Activated naive CD4-positive, alpha-beta T cell (primary cell): ENCODE results near the gene CACNA1F.

Source experiments
- DNase-seq, 4 experiments: peaks; one replicate each; lab custom pipeline; 2025; lab: John Stamatoyannopoulos, UW

Gene CACNA1F

DNA sequence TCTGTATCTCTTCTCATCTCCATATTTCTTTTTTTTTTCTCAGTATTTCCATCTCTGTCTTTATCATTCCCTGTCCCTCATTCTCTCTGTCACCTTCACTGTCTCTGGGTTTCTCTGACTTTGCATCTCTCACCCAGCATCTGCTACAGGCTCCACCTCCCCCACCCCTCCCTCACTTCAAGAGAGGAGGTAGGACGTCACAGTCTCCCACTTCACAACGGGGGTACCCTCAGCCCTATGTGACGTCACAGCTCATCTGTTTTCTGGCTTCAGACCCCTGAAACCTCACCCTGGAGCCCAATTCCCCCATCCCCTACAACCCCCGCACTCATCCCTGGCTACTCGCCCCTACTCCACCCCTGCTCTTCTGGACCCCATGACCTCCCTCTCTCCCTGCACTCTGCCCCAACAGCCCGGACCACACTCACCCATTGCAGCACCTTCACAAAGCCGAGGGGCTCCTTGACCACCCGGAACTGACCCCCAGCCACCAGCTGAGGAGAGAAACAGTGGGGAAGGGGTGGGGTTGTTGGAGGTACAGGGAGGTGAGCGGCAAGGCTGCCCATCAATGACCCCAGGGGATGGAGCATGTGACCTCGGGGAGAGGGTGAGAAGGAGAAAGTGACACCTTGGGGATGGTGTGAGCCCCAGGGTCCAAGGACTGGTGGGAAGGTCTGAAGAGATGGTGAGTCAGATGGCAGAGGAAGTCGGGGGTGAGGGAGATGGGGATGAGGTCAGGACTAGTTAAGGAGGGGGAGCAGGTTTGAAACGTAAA, 34.4 kb downstream of the CACNA1F start:
- no peak for DNase-seq

GRCh38 chrX:49197543-49198087, 35.5 kb downstream of the CACNA1F start:
- DNase-seq, result no peak

GRCh38 chrX:49193542-49193964, 39.6 kb downstream of the CACNA1F start:
- DNase-seq, result no peak

DNA sequence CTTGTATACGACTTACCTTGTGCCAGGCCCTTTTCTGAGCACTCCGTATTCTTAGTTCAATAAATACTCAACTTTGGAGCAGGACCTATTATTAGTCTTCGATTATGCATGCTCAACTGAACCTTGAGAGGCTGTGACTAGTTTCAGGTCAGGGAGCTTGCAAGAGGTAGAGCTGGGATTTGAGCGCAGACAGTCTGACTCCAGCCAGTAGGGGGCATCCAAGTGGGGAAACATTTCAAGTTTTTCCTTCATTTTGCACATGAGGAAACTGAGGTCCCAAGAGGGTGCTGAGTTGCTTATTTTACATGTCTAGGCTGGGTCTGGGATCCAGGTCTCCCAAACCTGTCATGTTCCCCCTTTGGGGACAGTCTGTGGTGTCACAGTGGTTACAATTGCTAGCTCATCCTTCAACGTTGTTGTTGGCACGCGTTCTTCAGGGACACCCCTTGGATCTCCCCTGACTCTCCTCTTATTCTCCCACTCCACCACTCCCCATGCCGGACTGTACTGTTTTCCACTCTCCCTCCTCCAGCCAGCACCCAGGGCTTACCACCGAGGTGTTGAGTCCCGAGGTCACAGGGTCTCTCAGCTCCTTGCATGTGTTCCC, 40.3 kb downstream of the CACNA1F start:
- no peak for DNase-seq

GRCh38 chrX:49191574-49192011, 41.5 kb downstream of the CACNA1F start:
- no peak for DNase-seq

DNA sequence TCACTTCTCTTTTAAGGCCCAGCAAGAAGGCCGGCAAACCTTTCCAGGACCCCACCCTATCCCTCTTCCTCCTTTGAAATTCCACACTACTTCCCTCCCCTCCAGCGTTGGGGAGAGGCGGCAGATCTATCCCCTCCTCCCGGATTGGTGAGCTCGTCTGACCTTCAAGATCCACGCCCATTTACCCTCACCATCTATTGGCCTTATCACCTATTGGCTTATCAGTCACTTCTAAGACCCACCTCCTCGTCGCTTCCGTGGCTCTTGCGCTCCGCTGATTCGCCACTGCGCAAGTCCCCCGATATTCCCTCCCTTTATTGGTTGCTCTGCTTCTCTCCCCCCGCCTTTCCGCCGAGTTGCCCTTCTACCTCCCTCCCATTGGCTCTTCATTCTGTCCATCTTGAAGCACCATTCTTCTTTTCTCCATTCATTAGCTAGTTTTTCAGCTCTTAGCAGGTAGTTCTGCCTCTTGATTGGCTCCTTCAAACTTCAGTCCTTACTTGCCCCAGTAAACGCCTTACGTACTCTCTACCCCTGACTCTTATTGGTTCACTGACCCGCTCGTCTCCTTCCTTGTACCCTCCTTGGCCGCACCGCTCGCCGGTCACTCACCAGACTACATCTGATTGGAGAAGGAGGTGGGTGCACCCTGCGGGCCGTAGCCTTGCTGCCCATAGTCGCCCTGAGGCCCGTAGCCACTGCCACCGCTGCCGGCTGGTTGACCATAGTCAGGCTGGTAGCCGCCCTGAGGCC, 42.1 kb downstream of the CACNA1F start:
- DNase-seq, result peak; percentile 21 to 73 (median 35)

DNA sequence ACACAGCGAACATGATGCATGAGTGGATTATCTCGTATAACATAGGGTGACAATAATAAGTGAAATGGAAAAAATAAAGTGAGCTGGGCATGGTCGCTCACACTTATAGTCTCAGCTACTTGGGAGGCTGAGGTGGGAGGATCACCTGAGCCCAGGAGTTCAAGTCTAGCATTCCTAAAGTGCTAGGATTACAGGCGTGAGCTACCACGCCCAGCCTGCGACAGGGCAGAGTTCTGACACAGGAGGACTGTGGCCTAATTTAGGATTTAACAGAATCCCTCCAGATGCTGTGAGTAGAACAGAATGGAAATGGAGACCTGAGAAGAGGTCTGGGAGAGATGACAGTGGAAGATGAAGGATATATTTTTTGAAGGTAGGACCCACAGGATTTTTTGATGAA, 43.5 kb downstream of the CACNA1F start:
- DNase-seq, result no peak

DNA sequence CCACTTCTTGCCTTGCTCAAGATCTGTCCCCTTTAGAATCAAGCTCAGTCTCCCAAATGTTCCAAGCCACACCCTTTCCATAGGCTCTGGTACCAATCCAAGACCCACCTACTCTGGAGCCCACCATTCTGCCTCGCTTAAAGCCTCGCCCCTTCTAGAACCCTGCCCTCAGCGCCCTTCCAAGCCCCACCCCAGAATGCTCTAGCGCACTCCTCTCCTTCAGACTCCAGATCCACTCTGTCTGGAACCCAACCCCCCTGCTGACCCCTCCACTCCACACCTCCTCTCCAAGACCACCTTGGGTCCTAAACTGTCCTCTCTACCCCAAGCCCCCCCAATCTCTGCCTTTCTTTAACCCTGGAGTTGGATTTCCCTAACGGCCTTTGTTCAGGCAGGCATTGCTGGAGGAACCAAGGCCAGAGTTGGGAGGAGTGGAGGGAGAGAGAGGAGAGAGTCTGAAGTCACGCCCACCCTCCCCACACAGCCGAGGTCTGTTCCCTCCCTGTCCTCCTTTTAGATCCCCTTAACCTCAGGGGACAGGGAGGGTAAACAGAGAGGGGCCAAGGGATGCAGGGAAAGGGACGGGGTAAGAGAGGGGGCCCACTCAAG, 44.6 kb downstream of the CACNA1F start:
- no peak for DNase-seq

- DNase-seq, result no peak
Measured at GRCh38 chrX:49187526-49187925, 45.6 kb downstream of the CACNA1F start.

DNA sequence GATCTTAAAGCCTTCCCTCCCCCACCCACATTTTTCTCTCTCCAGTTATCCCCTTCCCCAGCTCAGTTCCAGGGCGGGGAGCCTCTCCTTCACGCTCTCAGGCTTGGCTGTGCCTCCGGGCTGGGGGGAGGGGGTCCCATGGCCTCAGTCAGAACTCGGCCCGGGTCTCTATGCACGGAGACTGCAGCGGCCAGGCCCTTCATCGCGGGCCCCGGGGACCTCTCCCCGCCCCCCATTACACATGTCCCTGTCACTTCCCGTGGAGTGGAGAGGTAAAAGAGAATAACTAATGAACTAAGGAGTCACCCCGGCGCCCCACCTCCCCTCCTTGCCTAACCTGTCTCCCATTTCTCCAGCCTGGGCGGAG, 46.1 kb downstream of the CACNA1F start:
- DNase-seq, result no peak

DNA sequence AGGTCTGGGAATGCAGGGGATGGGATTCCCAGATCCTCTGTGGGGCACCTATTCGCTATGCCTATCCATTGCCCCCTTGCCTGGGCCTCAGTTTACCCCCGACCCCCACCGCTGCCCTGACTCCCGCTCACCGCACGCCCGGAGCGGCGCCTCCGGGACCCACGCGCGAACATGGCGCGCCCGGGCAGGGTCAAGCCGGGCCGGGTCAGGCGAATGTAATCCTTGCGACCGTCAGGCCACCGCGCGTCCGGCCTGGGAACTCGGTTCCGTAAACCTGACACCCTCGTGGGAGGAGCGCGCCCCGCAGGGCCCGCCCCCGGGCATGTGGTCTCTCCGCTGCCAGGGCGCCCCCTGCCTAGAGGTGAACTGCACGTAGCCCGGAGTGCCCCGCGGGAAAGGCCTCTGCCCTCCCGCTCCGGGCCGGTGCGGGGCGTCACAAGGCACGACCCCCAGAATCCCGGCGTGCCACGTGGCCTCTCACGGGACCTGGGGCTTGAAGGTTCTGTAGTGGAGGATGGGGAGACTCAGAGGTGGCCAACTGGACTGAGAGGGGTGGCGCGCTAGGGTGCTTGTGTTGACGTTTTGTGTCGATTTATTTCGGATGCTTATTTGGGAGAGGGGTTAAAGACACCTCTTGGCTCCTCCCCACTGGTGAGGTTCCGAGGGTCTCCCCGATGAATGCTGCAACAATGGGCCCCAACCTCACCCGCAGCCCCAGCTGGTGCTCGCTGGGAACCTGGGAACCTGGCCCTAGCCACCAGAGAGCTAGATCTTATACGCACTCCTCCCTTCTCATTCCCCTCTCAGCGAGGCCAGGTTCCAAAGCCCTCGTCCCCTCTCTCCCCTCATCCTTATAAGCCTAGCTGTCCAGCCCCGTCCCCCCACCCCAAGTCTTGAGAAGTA, 46.8 kb downstream of the CACNA1F start, which contains the start of gene PRICKLE3:
PRICKLE3 (minus strand) TSS at position 249 of the 903 bp plus-strand sequence; CDS start at position 173, 76 bp downstream.
- peak; percentile 15 to 63 (median 23) for DNase-seq

DNA sequence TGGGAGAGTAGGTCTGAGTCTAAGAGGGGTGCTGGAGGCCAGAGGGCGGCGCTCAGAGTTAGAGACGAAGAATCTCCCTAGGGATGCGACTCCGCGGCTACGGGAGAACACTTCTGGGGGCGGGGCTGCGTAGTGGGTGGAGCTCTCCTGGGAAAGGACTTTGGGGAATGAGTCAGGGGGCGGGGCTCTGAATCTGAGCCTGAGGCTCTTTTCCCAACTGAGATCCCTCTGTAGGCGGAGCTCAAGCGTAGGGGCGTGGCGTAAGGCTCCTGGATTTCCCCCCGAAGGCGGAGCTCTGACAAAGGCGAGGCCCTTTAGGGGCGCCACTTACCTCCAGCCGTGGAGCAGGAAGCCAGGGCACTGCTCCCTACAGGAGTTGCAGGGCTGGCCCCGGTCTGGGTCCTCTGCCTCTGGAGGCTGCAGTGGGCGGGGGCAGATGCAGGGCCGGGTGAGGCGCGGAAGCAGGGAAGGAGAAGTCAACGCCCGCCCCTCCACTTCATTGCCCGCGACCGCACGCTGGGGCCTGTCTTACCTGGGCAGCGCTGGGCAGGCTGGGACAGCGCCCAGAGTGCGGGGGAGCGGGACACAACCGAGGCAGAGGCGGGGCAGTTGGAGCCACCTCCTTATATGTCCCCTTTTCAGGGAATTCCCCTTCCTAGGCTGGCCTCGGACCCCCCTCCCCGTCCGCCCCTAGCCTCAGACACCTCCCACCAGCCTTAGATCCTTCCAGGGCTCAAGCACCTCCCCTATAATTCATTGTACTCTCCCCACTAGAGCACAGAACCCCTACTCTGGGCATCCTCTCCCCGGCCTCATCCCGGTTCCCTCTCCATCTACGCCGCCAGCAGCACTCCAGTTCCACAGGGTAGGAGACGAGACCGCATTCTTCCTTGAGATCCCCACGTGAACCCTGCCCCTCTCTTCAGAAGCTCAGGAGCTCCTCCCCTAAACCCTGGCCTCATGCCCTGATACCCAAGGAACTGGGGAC, 48.6 kb downstream of the CACNA1F start:
- peak in 2 of 4 experiments; percentile 2 to 16 for DNase-seq

DNA sequence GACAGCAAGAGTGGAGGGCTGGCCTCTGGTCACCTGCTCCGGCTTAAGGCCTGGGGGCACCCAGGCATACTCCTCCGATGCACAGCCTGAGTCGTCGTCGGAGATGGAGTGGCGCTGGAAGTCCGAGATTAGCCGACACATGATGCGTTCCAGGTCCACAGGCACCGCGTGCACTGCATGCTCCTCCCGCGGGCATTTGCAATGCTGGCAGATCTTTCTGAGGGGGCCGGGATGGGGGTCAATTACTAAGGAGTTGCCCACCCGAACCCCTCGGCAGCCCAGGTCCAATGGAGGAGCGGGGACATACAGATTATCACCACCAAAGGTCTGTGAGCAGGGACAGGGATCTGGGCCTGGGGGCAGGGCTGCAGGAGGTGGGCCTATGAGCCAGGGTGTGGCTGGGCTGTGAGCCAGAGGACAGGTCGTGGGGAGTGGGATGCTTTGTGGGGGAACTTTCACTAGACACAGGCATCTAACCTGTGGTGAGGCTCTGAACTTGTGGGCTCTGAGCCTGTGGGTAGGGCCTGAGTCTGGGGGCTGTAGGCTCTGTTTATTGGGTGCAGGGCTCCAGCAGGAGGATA, 49.3 kb downstream of the CACNA1F start:
- DNase-seq, result no peak

DNA sequence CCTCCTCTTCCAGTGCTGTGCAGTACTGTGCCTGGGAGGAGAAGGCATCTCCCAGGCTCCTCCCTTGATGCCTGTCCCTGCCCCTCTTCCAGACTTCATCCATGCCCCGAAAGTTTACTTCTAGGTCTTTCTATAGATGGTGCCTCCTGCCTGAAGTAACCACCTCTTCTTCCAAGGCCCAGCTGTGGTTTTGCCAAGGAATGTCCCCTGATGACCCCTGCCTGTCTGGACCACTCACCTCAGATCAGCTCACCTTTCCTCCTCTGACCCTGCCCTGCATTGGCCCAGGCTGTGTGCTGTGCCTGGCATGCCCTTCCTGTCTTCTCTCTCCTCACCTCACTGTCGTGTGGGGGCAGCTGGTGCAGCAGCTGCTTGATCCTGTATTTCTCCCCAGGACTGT, 53.8 kb downstream of the CACNA1F start:
- no peak for DNase-seq

DNA sequence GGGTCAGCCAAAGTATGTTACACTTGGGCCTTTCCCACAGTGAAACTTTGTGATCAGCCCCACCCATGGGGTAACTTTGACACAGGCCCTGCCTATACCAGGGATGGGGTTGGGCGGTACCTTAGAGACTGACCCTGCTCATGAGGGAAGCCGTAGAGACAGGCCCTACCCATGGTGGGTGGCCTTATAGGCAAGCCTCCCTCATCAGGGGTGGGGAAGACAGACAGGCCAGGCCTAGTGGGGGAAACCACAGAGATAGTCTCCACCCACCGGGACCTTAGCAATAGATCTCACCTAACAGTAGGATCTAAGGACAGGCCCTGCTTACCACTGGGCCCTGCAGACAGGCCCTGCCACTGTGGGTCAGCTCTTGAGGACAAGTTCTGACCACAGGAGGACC, 54.6 kb downstream of the CACNA1F start:
- no peak for DNase-seq

GRCh38 chrX:49177873-49178480, 55.2 kb downstream of the CACNA1F start:
- DNase-seq, result no peak

- no peak for DNase-seq
Measured at GRCh38 chrX:49177338-49177833, 55.8 kb downstream of the CACNA1F start.

DNA sequence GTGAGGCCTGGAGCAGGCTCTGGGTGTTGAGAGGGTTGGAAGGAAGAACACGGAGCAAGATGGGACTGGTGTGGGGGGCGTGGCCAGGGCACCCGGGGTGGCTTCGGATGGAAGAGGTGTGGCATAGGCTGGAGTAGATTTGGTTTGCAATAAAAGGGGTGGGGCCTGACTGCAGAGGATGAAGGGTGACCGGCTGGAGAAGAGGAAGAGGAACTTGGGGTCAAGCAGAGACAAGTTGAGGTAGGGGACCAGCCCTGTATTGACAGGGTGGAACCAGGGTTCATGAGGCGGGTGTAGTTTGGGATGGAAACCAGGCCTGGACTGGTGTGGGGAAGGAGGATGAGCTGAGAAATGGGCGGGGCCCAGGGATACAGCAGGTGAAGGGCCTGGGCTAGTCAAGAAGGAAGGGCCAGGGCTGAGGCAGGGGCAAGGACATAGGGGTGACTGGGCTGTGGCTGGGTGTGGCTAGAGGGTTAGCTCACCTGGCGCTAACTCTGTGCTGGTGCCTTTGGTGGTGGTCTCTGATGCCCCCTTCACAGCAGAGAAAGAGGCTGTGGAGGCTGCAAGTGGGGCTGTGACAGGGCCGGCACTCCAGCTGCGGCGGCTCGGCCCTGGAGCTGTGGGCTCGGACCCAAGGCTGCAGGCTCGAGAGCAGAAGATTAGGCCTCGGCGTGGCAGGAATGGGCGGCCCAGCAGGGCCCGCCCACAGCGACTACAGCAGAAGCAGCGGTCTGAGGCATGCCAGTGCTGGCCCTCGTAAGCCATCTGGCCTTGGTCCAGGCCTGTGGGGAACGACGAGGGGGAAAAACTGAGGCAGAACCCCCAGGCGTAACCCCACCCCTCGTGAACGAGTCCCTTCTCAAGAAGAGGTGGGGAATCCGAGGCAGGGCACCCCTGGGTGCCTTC, 56.5 kb downstream of the CACNA1F start:
- DNase-seq, result no peak
